ENCODE data around the gene HIVEP3. TPM values are rescaled to one million over a fixed set of nuclear protein-coding genes. Genes with fewer than 3 reads are reported as not detected.
"Not testable (repeated sequence)": the region's sequence is repeated elsewhere in the genome, so short reads cannot be mapped to it uniquely, and the experiment has no call there.

The HIVEP3 gene
- total RNA-seq, 2 donors from 2014 or later = 8.0 to 27.6 TPM

DNA sequence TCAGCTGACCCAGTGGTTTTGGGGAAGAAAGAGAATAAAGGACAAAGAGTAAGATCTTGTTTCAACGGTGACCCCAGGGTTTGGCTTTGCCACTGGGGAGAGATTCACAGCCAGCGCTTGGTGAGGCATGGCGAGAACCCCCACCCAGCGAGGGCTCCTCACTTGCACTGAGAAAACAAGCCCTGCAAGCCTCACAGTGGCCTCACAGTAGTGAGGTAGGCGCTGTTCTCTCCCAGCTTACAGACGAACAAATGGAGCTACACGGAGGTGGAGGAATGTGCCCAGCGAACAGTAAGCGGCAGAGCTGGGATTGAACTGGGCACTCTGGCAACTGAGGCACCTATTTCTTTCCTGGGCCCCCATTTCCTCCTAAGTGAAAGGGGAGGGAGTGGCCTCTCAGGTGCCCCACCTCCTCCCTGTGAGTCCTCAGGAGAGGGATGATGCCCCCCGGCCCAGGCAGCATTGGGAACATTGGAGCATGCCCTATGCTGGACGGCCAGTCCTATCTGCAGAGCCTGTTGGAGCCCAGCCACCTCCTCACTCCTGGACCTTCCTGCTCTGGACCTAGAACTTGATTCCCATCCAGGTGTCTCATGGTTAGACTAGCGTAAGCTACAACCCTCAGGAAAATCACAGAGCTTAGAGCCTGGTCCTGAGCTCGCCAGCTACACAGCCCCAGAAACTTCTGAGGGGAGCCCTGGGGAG is 360.8 kb downstream of the HIVEP3 start:
- Mint-ChIP-seq H3K4me1 (peaks cover 6% of the 10 kb centered on the region), H3K36me3 (ENCODE audit: low read depth) (peaks cover 80% of the 10 kb centered on the region), H3K4me3 (no peak overlapping the region), H3K27me3 (no peaks in the 10 kb centered on the region), H3K9me3 (peaks cover 9% of the 10 kb centered on the region), H3K27ac (peak overlapping the region; percentile 38)
- ATAC-seq (replicated peaks) = no peak

- not testable (repeated sequence) for H3K27me3 Mint-ChIP-seq; H3K9me3 Mint-ChIP-seq; ATAC-seq (replicated peaks); H3K4me1 Mint-ChIP-seq; H3K4me3 Mint-ChIP-seq; H3K27ac Mint-ChIP-seq
- peaks cover 55% of the 10 kb centered on the region for H3K36me3 Mint-ChIP-seq (ENCODE audit: low read depth)
These were observed 364.0 kb downstream of the HIVEP3 start for GRCh38 chr1:41554746-41555145.

DNA sequence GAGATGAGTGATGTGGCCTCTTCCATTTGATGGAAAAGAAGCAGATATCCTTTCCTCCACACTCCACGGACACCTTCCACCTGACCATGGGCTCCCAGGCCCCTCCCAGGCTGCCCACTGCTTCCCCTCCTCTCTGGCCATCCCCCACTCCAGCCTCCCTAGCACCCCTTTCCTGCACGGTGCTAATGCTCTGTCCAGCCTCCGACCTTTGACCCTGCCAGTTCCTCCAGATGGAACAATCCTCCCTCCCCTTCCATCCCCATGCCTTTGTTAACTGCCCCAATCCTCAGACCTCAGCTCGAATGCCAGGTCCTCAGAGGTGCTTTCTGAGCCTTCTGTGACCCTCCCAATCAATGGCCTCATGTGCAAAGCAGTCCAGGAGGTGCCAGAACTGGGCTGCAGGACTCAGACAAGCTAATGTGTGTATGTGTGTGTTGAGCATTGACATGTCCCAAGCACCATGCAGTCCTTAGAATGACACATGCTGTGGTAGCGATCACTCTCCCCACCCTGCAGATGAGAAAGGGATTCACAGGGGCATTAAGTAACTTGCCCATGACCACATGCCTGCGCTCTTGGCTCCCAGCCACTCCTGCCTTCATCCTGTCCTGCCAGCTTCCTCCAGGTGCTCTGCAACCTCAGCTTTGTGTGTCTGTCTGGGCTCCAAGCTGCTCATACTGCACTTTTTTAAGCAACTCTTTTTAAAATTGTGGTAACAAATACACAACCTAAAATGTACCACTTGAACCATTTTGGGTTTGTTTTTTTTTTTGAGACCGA is 370.8 kb downstream of the HIVEP3 start:
- Mint-ChIP-seq H3K27me3 (no peaks in the 10 kb centered on the region), H3K4me3 (no peak overlapping the region), H3K9me3 (no peaks in the 10 kb centered on the region), H3K36me3 (ENCODE audit: low read depth) (peaks cover 21% of the 10 kb centered on the region), H3K27ac (peak overlapping the region; percentile 14), H3K4me1 (peaks cover 12% of the 10 kb centered on the region)
- no peak for ATAC-seq (replicated peaks)

- no peak overlapping the region for H3K27ac Mint-ChIP-seq
- H3K9me3 Mint-ChIP-seq = no peaks in the 10 kb centered on the region
- H3K4me1 Mint-ChIP-seq = peaks cover 15% of the 10 kb centered on the region
- ATAC-seq (replicated peaks) = no peak
- H3K4me3 Mint-ChIP-seq = no peak overlapping the region
- peaks cover 27% of the 10 kb centered on the region for H3K36me3 Mint-ChIP-seq (ENCODE audit: low read depth)
- no peaks in the 10 kb centered on the region for H3K27me3 Mint-ChIP-seq
These were observed 371.4 kb downstream of the HIVEP3 start for GRCh38 chr1:41547336-41547735.

DNA sequence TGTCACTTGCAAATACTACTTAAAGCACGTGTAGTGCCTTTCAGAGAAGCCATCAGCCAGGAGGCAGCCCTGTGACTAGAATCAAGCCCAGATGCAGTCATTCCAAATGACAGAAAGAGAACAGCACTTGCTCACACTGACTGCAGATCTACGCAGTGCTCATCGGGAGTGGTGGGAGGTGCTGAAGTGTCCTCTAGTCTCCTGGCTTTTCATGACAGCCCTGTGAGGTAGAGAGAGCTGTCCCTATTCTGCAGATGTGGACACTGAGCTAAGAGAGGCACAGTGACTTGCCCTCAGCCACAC is 371.9 kb downstream of the HIVEP3 start:
- H3K27me3 Mint-ChIP-seq = no peaks in the 10 kb centered on the region
- peaks cover 32% of the 10 kb centered on the region for H3K36me3 Mint-ChIP-seq (ENCODE audit: low read depth)
- peaks cover 18% of the 10 kb centered on the region for H3K4me1 Mint-ChIP-seq
- ATAC-seq (replicated peaks) = peak; percentile 12
- no peak overlapping the region for H3K27ac Mint-ChIP-seq
- no peak overlapping the region for H3K4me3 Mint-ChIP-seq
- H3K9me3 Mint-ChIP-seq = no peaks in the 10 kb centered on the region

DNA sequence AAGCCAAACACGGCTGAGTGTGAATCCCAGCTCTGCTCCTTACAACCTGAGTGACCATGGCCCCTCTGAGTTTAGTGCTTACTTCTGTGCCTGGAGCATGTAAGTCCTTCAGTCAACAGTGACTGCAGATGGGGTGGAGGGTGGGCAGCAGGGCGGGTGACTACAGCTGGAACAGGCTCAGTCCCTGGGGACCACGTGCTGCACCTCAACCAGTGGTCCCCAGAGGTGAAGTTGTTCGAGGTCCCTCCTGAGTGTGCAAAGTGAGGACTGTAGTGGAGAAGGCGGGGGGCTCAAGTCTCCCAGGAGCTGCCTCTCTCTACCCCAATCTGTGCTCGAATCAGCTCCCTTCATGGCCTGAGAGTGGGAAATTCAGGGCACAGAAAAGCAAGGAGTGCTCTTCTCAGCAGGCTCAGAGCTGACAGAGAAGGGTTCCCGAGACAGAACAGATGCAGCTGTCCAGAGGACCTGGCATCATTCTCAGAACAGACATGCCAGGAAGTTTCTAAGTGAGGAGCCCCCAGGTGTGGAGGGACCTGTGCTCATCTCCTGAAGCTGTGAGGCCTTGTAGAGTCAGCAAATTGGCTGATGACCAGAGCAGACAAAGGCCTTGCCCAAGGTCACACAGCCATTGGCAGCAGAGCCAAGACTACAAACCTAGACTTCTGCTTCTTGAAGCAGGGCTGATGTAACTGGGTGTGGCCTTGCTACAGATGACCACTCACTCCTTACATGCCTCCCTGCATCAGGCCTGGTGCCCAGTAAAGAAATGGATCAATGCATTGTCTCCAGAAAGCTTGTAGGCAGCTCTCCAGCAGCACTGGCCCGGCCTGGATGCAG is 372.5 kb downstream of the HIVEP3 start:
- Mint-ChIP-seq H3K4me1 (peaks cover 22% of the 10 kb centered on the region), H3K36me3 (ENCODE audit: low read depth) (peaks cover 37% of the 10 kb centered on the region), H3K27me3 (no peaks in the 10 kb centered on the region), H3K9me3 (no peaks in the 10 kb centered on the region), H3K27ac (no peak overlapping the region), H3K4me3 (no peak overlapping the region)
- ATAC-seq (replicated peaks) = no peak

DNA sequence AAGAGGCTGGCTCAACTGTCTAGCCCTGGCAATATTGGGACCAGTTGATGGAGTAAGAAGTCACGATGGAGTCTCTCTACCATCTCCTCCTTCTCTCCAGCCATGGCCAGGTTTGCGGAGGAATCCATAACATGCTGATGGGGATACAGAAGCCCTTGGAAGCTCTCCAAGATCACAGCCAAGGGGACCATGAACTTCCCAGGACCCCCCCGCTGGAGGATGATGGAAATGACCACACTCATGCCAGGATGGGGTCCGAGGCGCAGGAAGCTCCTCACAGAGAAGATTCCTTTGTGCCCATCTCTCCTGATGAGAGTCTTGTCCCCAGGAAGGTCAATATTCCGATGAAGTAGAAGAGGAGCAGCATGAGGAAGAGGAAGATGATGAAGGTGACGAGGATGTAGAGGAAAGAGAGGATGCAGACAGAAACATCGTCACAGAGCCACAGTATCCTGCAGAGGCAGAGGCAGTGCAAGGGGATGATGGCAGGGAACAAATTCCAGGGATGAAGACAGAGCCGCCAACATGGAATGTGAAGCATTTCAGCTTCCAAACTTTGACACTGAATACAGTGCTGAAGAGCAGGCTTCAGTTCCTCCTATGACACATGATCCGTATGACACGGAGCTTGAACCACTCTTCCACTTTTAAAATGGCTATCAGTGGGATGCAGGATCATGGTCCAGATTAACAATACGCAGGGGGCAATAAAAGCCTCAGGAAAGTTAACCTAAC is 376.4 kb downstream of the HIVEP3 start:
- Mint-ChIP-seq H3K27me3 (no peaks in the 10 kb centered on the region), H3K36me3 (ENCODE audit: low read depth) (peaks cover 62% of the 10 kb centered on the region), H3K4me1 (peaks cover 23% of the 10 kb centered on the region), H3K27ac (no peak overlapping the region), H3K4me3 (no peak overlapping the region), H3K9me3 (no peaks in the 10 kb centered on the region)
- no peak for ATAC-seq (replicated peaks)

- Mint-ChIP-seq H3K27me3 (no peaks in the 10 kb centered on the region), H3K4me1 (peaks cover 23% of the 10 kb centered on the region), H3K27ac (peak overlapping the region; percentile 14), H3K9me3 (no peaks in the 10 kb centered on the region), H3K4me3 (no peak overlapping the region), H3K36me3 (ENCODE audit: low read depth) (peaks cover 70% of the 10 kb centered on the region)
- no peak for ATAC-seq (replicated peaks)
These were observed 377.1 kb downstream of the HIVEP3 start for GRCh38 chr1:41541592-41541952.

- peak overlapping the region; percentile 14 for H3K27ac Mint-ChIP-seq
- H3K4me1 Mint-ChIP-seq = peaks cover 23% of the 10 kb centered on the region
- no peak overlapping the region for H3K4me3 Mint-ChIP-seq
- peak; percentile 39 for ATAC-seq (replicated peaks)
- H3K27me3 Mint-ChIP-seq = no peaks in the 10 kb centered on the region
- no peaks in the 10 kb centered on the region for H3K9me3 Mint-ChIP-seq
- peaks cover 75% of the 10 kb centered on the region for H3K36me3 Mint-ChIP-seq (ENCODE audit: low read depth)
These were observed 377.7 kb downstream of the HIVEP3 start for GRCh38 chr1:41540886-41541591.

DNA sequence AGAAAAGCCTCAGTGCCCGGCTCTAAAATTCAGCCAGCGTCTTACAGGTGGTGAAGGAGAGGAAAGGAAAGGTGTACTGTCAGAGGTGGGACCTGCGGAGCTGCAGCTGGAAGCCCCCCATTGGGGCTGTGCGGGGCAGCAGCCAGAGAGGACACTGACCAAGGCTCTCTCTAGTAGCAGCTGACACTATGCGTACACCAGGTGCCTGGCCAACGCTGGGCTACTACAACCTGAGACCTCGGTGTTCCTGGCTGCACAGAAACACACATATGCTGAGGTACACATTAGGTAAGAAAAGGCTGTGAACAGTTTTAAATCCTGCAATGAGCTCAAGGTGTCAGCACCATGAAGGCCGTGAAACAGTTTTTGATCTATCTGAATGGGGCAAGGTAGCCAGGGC is 378.7 kb downstream of the HIVEP3 start:
- Mint-ChIP-seq H3K9me3 (no peaks in the 10 kb centered on the region), H3K36me3 (ENCODE audit: low read depth) (peaks cover 83% of the 10 kb centered on the region), H3K4me1 (peaks cover 18% of the 10 kb centered on the region), H3K27me3 (no peaks in the 10 kb centered on the region), H3K4me3 (no peak overlapping the region), H3K27ac (peak overlapping the region; percentile 14)
- ATAC-seq (replicated peaks) = no peak

GRCh38 chr1:41539418-41539805 is 379.3 kb downstream of the HIVEP3 start:
- Mint-ChIP-seq H3K4me1 (peaks cover 16% of the 10 kb centered on the region), H3K27me3 (no peaks in the 10 kb centered on the region), H3K36me3 (ENCODE audit: low read depth) (peaks cover 85% of the 10 kb centered on the region), H3K9me3 (no peaks in the 10 kb centered on the region), H3K27ac (peak overlapping the region; percentile 48), H3K4me3 (no peak overlapping the region)
- ATAC-seq (replicated peaks) = no peak

DNA sequence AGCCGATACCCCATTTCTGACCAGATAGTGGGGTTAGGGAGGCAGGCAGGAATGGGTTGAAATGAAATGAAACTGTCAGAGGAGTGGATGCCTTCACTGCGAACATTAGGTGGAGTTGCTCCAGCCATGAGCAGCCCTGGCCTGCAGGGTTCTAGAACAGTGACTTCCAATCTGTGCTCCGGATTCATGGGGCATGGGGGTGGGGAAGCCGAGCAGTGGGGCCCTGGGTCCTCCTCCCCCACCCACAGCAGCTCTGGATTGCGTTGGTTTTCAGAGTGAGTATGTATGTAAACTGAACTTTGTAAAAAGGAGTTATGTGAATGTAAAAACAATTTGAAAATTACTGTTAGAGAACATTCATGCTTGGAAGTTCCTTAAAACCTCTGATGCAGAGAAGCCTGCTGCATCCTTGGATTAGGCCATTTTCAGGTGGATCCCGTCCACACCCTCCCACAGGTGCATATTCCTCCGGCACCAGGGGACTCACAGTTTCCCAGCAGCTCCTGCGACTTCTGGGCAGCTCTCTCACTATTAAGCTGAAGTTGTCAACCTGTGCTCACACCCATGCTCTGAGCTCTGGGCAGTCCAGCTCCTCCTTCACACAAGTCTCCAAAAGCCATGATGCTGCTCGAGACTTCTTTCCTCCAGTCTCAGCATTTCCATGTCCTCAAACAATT is 379.8 kb downstream of the HIVEP3 start:
- Mint-ChIP-seq H3K27ac (peak overlapping the region; percentile 48), H3K27me3 (no peaks in the 10 kb centered on the region), H3K4me1 (peaks cover 20% of the 10 kb centered on the region), H3K4me3 (no peak overlapping the region), H3K9me3 (no peaks in the 10 kb centered on the region), H3K36me3 (ENCODE audit: low read depth) (peaks cover 84% of the 10 kb centered on the region)
- ATAC-seq (replicated peaks) = no peak

DNA sequence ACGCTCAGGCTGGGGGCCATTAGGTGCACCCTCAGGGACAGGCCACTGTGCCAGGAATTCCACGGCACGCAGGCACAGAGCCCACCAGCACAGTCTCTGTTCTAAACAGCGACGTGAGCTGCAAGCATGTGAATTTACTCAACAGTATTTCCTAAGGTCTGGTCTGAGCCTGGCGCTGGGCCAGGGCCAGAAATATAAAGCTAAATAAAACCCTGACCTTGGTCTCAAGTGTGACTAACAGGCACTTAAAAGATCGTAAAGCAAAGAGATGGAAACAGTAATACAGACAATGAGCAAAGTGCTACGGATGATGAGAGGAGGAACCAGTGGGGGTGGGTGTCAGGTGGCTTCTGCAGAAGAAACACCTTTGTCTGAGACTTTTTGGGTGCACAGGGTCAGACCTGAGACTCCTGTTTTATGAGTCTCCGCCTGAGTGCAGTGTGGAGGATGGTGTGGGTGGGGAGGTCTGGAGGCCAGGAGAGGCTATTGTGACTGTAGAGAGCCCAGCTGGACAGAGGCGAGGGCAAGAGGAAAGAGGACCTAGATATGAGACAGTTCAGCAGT is 380.9 kb downstream of the HIVEP3 start:
- no peak overlapping the region for H3K4me3 Mint-ChIP-seq
- H3K27ac Mint-ChIP-seq = peak overlapping the region; percentile 20
- peaks cover 21% of the 10 kb centered on the region for H3K4me1 Mint-ChIP-seq
- no peak for ATAC-seq (replicated peaks)
- H3K36me3 Mint-ChIP-seq (ENCODE audit: low read depth) = peaks cover 81% of the 10 kb centered on the region
- H3K9me3 Mint-ChIP-seq = no peaks in the 10 kb centered on the region
- no peaks in the 10 kb centered on the region for H3K27me3 Mint-ChIP-seq
